HG03175 (cell line): ENCODE measurements around the gene PPP1R26.
"Not testable (repeated sequence)": the region's sequence is repeated elsewhere in the genome, so short reads cannot be mapped to it uniquely, and the experiment has no call there.

Experiments used
- ATAC-seq: cut with Tn5 transposase; IDR thresholded peaks from one replicate; pipeline ENCODE4 v1.9.1; 2021; ENCODE audit warnings: mild to moderate bottlenecking, moderate library complexity; ENCODE audit not compliant: unreplicated experiment

The PPP1R26 gene

DNA sequence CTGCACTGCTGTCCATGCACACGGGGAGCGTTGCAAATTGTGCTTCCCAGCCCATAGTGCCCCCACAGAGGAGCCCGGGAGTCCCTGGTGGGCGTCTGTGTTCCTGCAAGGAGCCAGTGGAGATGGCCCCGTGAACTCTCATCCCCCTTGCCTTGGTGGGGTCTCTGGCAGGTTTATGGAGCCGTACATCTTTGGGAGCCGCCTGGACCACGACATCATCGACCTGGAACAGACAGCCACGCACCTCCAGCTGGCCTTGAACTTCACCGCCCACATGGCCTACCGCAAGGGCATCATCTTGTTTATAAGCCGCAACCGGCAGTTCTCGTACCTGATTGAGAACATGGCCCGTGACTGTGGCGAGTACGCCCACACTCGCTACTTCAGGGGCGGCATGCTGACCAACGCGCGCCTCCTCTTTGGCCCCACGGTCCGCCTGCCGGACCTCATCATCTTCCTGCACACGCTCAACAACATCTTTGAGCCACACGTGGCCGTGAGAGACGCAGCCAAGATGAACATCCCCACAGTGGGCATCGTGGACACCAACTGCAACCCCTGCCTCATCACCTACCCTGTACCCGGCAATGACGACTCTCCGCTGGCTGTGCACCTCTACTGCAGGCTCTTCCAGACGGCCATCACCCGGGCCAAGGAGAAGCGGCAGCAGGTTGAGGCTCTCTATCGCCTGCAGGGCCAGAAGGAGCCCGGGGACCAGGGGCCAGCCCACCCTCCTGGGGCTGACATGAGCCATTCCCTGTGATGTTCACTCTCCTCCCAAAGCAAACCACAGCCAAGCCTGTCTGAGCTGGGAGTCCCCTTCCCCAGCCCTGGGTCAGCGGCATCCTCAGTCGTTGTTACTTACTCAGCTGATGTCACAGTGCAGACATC, 24.0 kb downstream of the PPP1R26 start:
- no peak for ATAC-seq

DNA sequence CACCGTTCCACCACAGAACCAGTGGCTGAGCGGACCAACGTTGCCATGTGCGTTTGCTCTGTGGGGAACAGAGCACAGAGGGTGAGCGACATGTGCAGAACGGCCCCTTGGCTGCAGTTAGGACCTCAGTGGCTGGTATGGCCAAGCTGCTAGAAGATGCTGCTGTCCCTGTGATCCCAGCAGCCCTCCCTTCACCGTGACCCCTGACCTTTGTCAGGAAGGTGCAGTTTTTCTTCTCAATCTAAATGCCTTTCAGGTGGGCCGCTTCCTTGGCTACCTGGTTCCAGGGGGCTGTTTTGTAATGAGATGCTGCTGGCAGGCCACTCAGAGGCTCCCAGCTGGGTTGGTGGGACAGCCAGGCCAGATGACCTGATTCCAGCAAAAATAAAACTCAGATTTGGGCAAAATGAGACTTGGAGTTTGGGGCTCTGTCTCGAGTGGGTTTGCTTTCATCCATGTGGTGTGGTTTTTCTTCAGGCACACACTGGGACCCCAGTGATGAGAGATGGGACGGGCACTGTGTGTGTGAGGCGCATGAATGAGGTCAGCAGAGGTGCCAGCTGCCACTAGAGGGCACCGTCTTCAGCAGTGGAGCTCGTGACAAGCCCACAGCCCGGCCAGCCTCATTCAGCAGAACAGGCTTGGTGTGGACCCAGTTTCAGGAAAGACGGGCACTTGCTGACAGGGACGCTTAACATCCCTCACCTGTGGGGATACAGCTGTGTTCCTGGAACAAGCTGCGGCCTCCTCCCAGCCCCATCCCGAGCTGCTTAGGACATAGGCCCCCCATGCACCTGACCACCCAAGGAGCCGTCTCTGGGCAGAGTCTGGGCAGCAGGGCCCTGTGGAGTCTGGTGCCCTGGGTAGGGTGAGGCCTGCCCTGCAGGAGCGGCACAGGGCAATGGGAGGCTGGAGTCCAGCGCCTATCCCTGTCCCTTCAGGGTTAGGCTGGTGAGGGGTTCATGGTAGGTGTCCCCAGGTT, 25.0 kb downstream of the PPP1R26 start:
- no peak for ATAC-seq

DNA sequence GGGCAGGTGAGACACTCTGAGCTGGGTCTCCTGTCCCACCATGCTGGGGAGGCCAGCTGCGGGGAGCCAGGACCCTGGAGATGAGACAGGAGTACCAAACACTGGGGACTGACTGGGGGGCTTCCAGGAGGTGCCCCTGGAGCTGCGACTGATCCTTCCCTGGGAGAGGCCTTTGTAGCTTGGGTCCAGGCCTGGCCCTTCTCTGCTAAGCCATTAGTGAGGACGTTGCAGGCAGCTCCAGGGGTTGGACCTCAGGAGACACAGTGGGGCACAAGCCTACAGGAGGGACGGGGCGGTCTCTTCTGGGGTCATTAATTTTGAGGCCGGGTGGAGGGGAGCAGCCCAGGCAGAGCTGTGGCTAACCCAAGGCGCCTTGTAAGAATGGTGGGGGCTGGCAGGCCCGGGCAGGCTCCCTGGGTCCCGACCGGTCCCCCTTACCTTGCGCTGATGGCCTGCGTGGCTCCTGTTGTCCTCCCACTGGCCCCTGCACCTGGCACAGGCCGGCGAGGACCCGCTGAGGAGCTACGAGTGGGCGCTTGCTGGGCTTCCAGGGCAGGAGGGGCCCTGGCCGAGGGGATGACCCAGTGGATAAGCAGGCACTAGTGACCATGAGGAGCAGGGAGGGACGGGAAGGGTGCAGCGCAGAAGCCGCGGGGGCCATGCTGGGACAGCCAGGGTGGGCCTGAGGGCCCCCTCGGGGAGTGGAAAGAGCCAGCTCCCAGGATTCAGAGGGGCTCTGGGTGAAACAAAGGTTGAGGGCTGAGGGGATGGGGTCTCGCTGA, 26.0 kb downstream of the PPP1R26 start:
- no peak for ATAC-seq

DNA sequence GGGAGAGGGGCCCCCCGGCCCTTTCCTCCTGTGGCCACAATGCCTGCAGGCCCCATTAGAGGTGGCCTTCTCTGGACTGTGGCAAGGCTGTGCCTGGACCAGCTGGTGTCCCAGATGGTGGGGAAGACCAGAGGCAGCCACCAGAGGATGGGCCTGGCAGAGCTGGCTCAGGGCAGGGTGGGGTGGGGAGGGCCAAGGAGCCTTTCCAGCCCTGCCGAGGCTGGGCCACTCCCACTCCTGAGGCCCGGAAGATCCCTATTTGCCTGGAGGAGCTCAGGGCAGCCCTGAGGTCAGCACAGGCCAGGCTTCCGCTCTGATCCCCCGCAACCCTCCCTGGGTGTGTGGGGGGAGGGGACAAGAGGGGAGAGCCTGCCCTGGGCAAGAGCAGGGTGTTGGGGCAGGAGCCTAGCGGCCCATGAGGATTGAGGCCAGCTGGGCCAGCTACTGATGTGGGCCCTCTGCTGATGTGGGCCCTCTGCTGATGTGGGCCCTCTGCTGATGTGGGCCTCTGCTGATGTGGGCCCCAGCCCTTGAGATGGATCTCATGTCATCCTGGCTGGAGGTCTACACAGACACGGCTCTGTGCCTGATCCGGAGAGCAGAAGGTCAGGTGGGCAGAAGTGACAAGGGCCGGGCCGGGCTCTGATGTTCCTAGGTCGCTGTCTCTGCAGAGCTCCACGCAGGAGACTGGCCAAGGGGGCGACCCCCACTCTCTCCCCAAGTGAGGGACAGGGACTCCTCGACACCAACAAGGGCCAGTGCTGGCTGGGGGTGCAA, 26.9 kb downstream of the PPP1R26 start:
- no peak for ATAC-seq

DNA sequence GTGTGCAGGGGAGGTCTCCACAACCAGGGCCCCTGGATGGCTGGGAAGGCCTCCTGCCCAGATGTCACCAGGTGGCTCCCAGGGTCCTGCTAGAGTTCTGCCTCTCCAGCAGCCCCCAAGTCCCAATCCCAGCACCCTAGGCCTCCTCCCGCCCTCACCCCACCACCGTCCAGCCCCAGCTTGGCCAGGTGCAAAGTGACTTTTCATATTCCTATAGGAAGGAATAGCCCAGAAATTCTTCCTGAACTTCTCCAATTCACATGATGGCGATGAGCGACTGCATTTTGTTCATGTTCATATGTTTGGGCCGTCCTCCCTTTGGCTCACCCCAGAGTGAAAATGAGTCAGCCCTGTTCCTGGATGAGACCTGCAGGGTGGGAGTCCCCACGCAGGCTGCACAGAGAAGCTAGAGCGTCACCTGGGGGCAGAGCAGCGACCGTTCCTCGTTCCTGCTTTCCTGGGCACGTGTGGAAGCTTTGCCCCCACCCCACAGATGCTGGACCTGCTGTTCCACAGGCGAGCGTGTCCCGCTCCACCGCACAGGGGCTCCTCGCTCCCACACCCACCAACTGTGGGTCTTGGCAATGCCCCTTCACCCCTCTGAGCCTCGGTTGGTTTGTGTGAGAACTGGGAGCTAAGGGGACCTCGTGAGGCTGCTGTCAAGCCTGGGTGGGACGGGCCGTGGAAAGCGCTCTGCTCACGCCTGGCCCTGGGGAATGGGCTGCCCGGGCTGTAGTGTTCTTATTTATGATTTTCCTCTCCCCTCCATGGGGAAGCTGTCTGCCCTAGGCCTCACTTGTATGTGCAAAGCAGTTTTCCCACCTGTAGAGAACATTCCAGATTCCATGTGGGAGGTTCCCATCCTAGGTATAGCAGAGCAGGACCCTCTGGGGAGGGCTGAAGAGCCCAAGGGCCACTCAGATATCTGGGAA, 27.8 kb downstream of the PPP1R26 start:
- no peak for ATAC-seq

DNA sequence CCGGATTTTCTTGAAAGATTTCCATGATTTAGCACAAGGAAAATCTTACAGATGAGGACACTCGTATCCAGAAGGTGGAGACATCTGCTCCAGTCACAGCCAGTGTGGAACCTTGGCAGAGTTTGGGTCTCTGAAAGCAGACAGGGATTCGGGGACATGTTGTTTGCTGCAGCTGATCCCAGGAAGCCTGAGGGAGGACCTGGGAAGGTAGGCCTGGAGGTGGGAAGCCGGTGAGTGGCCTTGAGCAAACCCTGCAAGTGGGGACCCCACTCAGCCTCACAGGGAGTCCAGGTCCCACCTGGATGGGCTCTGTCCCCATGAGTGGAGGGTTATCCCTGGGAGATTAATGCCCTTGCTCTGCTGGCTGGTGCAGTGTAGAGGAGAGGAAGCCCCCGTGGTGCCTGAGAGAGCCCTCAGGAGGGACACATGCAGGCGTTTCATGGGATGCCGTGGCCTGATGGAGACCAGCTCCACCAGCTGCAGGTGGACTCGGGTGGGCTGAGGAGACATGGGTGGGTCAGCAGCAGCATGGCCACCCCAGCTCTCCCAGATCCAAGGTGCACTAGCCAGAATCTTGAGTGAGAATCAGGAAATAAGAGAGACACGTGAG, 28.7 kb downstream of the PPP1R26 start:
- ATAC-seq = no peak

DNA sequence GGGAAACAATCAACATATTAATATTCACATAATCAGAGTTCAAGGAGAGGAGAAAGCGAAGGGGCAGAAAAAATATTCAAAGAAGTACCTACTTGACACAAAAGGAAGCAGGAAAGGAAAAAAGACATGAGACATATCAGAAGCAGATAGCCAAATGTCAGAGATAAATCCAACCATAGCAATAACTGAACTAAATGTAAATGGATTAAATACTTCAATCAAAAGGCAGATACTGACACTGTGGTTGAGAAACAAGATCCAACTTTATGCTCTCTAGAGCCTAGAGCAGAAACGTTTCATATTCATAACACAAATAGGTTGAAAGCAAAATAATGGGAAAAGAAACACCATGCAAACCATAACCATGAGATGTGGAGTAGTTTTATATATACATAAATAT, 29.9 kb downstream of the PPP1R26 start:
- no peak for ATAC-seq

DNA sequence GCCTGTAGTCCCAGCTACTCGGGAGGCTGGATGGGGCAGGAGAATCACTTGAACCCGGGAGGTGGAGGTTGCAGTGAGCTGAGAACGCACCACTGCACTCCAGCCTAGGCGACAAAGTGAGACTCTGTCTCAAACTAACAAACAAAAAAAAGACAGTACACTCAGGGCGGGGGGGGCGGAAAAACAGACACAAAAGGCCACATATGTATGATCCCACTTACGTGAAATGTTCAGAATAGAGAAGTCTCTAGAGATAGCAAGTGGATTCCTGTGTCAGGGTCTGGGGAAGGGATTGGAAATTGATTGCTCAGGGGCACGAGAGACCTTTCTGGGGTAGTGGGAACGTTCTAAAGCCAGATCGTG, 32.6 kb downstream of the PPP1R26 start:
- ATAC-seq = no peak

DNA sequence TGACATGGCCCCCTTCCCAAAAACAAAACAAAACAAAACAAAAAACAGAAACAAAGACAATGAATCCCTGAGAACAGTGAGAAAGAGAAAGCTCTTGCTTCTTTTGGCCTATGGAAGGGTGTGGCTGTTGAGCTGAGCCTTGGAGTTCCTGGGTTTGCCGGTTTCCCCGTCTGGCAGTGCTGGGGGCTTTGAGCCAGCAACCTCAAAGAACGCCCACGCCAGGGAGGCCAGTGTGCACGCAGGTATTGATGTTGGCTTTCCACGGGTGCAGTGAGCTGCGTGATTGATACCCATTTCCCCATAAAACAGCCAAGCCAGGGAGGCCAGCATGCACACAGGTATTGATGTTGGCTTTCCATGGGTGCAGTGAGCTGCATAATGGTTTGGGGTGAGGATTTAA, 33.3 kb downstream of the PPP1R26 start:
- no peak for ATAC-seq

DNA sequence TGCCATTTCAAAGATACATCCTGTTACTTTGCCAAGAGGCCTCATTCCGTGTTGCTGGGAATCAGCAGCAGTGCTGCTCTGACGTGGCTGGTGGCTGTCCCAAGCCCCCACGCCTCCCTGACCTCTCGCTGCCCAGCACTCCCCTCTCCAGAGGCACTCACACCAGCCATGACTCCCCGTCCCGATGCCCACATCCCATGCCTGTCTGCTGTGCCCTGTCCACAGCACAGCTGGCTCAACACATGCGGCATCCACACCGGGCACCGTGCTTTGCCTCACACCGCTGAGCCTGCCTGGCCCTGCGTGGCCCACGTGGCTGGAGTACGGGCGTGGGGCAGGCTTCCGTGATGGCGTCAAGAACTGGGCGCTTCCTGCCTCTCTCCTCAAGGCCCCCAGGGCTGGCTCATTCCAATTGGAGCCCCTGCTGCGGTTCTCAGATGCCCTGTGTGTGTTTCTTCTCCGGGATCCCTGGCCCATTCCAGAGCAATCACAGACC, 33.8 kb downstream of the PPP1R26 start:
- no peak for ATAC-seq

DNA sequence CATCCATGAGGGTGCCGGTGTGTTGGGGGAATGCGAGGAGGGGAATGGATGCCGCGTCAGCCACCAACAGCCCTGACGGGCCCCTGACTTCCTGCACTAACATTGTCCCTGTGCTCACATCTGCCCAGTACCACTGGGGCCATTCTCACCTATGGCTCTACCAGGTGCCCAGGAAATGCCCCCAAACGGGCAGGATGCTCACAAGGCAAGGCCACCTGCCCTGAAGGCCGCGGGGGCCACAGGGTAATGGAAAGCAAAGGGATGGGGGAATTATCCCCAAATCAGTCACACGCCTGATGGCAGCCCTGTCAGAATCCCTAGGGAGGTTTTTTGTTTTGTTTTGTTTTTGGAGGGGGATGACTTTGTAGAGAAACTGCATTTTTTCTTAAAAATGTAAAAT, 34.3 kb downstream of the PPP1R26 start:
- ATAC-seq = not testable (repeated sequence)

DNA sequence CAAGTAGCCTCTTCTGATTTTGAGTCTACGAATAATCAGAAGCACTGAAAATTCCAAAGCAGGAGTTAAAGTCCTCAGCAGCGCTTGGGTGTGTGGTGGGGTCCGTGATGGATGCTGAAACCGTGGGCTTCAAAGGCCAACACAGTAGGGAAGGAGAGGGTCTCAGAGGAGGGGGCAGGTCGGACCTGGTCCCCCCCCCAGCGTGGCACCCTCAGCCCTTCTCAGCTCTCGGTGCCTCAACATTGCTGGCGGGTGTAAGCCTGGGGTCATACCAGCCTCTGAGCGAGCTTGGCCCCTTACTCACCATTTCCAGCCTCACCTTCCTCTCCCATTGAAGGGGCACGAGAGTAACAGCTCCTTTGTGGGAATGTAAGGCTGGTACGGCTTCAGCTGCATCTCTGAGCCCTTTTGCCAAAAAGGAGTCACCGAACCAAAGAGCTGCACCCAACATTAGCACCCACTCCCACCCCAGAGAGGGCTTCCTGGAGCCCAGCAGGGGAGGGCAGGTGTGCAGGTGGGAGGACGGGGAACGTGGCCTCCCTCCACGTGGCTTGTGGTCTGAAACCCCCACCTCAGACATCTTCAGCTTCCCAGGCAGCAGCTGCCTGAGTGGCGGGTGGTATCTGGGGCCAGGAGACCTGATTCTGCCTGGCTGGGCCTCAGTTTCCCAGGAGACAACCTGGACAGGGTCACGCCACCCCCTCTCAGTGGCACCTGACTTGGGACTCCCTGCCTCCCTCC, 34.9 kb downstream of the PPP1R26 start:
- ATAC-seq = no peak

DNA sequence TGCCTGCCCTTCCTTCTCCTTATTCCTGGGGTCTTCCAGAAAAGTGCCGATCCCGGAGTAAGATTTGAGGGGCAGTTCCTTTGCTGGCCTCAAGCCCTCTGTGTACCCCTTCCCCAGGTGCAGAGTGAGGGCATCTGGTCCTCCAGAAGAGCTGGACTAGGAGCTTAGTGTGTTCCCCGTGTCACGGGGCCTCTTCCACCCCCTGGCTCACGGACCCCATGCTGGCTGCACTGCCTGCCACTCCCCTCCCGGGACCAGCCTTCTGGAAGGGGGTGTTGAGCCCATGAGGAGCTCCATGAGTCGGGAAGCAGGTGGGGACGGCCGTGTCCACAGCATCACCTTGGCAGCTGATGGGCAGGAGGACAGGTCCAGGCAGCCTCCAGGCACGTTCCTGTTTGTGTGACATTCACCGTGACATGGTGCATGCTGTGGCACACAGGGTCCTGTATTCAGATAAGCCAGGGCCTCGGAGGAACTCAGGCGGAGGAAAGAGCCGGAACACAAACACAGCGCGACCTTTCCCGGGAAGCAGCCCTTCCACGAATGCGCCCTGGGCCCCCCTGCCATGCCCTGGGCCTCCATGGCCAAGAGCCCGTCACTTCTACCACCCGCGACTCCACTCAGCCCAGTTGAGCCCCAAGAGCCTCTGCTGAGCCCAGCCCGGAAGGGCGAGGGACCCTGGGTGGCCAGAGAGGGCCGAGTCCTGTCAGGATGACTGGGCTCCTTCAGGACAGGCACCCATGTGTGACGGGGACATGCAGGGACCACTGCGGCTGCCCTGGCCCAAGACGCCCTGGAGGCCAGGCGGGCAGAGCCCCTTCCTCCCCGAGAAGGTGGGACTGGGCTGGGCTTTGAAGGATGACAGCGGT, 35.7 kb downstream of the PPP1R26 start:
- ATAC-seq = no peak

DNA sequence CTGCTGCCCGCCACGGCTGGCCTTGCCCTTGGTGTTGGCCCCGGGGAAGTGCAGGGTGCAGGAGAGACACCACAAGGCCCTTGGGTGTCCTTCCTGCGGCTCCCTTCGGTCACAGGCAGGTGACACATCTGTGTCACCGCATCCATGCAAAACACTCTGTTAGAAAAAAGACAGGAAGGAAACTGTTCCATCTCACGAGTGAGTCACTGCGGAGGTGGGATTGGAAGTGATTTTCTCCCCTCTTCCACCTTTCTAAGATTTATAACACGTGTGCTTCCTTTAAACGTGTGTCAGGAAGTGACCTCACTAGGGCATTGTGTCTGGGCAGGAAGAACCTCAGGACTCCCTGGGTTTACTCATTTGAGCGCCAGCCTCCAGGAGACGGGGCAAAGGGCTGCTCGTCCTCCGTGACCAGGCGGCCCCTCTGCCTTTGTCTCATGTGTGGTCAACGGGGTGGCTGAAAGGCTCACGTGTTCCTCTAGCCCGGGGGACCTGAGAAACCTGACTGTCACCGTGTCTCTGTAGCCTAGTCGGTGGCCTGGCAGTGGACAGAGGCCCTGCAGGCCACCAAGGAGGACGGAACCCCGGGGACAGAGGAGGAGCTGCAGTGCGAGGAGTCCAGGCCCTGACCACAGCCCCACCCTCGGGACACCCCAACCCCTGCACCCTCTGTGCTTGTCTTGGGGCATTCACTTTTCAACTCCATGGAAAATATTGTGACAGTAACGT, 36.7 kb downstream of the PPP1R26 start:
- no peak for ATAC-seq

DNA sequence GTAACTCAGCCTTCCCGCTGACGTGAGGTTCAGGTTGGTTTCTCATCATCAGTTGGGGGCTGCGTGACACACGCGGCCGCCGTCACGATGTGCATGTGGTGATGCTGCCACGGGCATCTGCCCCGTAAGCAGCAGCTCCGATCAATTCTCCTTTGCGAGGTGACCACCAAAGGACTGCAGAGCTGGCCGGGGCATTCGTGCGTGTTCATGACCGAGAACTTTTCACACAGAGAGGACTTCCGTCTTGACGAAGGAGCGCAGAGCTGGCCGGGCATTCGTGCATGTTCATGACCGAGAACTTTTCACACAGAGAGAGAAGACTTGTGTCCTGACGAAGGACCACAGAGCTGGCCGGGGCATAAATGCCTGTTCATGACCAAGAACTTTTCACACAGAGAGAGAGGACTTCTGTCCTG, 37.8 kb downstream of the PPP1R26 start:
- ATAC-seq = no peak
